H4 (cell line): Measurements from ENCODE around the gene RABIF. TPM values are rescaled to one million over a fixed set of nuclear protein-coding genes. Genes with fewer than 3 reads are reported as not detected.

Experiments used
- DNase-seq: peaks from one replicate; pipeline ENCODE4 v3.0.0-alpha.2; 2015; ENCODE audit warnings: low spot score
- total RNA-seq: library from RNA; depleted of rRNA; stranded (reverse); fragments of >200 nt; shearing (Covaris generic); gene quantifications from 2 replicates; pipeline ENCODE4 v1.2.3, GENCODE V29; 2014

Gene RABIF
- total RNA-seq, 1 experiment from 2014 or later: 7.5 TPM

DNA sequence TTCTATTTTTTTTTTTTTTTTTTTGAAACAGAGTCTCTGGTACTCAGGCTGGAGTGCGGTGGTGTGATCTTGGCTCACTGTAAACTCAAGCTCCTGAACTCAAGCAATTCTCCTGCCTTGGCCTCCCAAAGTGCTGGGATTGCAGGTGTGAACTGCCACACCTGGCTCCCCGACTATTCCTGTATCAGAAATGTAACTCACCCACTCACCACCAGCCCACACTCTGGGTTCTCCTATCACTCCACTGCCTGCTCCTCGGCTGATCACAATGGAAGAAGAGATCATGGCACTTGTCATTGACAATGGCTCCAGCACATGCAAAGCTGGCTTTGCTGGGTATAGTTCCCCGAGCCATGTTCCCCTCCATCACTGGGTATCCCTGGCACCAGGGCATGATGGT, 15.9 kb downstream of the RABIF start:
- no peak for DNase-seq

DNA sequence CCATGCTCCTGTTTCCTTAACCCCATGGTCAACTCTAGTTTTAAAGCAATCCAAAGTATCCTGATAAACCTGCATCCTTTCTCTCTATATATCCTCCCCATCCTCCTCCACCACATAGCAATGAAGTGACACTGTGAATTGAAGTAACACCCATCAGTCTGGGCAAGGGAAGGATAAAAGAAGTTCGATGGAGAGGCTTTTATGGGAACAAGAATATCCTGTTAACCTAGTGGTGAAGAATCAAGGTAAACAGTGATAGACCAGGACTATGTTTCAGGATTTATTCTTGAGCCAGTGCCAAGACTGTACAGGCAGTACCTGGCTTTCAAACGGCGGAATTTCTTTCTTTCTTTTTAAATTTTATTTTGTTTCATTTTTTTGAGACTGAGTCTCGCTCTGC, 17.6 kb downstream of the RABIF start:
- DNase-seq: no peak

DNA sequence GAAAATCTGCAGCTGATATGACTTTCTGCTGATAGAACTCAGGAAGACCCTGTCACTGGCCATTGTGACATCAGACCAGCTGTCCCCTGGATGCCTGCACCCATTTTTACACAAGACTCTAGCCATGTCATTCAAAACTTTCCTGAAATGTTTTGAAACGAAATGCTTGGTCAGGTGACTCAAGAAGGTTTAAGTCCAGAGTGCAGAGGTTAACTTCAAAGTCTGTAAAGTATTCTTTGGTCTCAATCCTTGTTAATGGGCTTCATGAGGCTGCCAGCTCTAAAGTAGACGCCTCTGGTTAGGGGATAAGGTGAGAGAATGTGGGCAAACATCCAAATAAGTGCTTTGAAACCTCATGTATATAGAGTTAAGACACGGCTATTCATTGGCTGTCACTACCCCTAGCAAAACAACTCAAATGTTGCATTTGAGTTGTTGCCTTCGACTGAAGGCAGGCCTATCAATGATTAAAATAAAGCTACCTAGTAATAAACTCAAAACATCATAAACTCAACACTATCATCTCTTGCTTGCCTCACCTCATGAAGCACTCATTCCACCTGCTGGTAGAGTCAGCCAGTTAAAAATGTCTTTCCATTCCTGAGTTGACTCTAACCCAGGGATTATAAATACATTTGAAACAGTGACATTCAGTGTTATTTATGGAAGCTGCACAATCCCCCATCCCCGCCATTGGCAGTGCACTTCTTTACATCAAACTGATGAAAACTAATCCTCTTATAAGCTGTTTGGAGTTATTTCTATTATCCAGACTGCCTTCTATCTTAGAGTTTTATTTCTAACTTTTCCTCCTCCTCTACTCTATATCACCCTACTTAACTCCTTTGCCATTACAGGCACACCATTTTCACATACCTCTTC, 26.0 kb downstream of the RABIF start:
- DNase-seq: no peak

DNA sequence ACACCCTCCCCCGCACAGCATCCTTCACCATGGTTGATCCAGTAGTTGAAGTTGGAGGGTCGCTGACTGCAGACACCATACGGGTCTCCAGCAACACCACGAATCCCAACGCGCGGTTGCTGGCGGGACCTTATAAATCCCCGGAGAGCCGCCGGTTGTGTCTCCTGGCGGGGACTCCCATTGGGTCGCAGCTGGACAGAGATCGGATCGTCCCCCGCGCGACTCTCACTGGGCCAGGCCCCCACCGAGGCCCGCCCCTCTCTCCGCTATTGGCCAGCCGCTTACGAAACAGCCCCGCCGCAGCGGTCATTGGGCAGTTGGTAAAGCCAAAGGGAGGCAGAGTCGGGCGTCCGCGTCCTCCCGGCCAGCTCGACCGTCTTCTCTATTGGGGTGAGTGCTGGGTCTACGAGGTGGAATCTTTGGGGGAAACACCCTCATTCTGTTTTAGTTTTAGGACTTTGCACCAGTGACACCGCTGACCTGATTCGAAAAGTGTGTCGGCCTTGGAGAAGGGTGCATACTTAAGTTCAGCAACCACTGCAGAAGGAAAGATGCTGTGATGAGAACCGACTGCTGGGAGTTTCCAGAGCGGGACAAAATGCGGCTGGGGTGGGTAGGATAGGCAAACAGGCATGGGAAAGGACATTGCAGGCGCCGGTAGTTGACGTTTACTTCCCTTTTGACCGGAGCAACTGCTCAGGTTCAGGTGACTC, 27.4 kb downstream of the RABIF start:
- DNase-seq: peak; percentile 71

DNA sequence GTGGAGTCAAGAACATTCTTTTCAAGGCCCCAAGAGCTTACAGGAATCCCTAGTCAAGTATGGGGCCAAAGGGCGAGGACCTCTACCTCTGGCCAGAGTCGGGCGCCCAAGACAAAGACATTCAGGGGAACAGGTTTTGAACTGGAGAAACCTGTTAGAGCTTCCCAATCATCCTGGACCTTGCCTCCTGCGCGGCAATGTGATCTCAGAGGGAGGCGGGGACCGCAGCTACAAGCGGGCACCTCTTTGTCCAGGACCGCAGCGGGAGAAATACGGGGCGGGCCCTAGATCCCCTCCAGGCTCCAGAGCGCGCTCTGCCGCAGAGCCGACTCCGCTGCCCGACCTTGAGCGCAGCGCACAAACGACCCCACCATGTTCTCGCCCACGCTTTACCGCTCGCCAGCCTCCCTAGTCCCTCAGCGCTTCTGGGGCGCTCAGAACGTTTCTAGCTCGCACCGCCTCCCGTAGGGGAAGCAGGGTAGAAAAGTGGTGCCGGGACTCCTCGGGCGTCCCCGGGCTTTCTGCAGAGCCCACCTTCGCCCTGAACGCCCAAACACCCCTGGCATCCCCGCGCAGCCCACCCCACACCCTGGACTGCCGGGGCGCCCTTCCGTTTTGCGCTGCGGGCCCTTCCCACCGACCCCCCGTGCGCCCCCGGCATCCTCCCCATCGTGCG, 28.1 kb downstream of the RABIF start:
- no peak for DNase-seq

DNA sequence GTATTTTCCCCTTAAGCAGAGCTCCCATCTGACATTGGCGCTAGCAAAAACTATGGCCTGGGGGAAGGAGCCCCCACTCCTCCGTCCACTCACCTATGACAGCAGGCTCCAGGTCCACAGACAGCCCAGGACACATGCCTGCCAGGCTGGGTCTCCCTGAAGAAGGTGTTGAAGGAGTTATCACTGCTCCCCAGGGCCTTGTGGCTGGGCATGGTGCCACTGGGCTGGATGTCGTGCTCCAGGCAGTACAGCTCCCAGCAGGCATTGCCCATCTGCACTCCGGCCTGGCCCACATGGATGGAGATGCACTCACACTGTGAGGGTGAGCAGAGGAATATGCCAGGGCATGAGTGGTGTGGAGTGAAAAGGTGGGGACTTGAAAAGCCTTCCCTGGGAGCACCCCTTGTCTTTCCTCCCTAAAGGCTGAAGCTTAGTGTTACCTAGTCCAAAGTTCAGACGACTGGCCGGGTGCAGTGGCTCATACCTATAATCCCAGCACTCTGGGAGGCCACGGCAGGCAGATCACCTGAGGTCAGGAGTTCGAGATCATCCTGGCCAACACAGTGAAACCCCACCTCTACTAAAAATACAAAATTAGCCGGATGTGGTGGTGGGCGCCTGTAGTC, 30.0 kb downstream of the RABIF start:
- no peak for DNase-seq

DNA sequence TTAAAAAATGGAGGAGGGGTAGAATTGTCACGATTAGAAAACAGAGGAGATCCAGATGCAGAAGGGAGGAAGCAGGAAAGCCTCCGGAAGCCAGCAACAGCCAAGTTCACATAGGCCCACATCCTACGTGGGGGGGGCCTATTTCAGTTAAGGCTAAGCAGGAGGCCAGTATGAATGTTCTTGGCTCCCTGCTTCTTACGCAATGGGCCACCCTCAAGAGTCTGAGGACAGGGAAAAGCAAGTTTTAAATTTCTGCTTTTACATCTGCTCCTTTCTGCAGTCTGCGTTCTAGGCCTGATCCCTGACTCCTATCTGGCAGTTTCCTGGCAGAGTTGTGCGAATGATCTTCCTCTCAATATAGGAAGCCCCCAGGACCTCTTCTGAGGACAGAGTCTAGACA, 30.6 kb downstream of the RABIF start:
- DNase-seq: no peak

DNA sequence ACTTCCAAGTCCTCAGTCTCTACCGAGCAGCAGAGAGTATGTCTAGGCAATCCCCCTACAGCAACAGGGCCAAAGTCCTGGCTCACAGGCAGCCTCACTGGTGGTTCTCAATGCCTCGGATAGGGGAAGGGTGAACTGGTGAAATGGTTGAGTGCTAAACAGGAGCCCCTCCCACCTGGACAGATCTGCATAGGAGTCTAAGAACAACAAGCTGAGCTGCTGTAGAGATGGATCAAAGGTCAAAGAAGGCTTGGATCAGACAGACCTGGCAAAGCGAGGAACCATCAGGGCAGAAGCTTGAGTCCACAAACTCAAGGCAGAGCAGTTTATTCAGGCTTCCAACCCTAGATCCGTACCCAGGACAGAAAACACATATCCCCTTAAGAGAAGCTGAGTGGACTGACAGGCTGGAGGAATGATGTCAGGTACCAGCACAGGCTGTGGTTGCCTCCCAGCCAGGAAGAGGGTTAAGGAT, 31.8 kb downstream of the RABIF start:
- DNase-seq: no peak

DNA sequence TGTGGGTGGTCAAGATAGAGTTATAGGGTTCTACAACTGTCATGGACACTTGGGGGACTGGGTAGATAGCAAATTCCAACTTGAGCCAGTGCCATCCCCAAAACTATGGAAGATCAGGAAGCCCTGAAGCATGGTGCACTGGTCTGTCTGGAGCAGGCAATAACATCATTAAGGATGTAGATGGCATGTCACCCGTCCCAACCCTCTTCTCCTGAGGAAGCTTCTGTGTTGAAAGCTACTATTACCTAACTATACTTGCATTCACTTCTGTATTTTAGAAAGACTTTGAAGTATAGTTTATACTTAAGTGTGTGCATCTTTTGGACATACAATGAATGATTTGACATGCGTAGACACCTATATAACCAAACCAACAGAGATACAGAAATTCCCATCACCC, 32.9 kb downstream of the RABIF start:
- no peak for DNase-seq

DNA sequence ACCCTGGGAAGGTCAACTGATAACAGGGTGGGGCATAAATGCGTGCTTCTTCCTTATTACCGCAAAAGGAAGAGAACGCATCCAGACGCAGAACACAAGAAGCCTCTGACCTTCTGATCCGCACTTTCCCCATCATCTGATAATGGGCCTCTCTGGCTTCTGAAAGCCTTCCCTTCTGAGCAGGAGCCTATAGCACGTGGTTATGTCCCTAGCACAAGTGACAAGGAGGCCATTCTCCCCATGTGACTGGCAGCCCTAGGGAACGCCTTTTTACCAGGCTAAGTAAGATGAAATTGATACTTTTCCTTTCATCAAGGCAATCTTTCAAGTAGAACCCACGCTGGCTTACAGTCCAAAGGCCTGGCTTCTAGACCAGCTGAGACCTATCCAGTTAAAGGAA, 34.2 kb downstream of the RABIF start:
- DNase-seq: no peak

DNA sequence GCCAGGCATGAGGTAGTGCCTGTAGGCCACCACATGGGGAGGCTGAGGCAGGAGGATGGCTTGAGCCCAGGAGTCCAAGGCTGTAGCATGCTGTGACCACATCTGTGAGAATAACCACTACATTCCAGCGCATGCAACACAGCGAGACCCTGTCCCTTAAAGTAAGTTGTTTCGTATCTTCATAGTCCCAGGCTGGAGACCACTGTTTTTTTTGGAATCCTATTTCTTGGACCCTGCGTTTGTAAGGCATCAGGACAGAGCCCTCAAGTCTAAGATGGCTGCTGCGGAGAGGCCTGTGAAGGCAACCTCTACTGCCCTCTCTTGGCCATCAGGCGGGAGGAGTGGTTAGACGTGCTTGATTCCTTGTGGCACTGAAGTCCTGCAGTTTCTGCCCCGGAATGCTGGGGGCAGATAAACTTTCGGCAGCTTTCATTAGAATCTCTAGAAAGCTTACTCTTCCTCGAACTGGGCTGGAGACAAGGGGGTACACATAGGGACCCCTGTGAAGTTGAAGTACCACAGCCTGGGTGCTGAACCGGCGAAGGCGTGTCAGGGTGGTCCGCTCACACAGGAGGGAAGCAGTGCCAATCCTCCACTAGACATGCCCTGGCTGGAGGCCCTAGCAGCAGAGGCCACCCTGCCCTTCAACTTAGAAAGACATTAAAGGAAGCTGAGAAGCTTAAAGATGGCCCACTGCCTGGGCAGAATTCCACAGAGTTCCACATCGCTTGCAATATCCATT, 36.6 kb downstream of the RABIF start:
- DNase-seq: peak; percentile 65

DNA sequence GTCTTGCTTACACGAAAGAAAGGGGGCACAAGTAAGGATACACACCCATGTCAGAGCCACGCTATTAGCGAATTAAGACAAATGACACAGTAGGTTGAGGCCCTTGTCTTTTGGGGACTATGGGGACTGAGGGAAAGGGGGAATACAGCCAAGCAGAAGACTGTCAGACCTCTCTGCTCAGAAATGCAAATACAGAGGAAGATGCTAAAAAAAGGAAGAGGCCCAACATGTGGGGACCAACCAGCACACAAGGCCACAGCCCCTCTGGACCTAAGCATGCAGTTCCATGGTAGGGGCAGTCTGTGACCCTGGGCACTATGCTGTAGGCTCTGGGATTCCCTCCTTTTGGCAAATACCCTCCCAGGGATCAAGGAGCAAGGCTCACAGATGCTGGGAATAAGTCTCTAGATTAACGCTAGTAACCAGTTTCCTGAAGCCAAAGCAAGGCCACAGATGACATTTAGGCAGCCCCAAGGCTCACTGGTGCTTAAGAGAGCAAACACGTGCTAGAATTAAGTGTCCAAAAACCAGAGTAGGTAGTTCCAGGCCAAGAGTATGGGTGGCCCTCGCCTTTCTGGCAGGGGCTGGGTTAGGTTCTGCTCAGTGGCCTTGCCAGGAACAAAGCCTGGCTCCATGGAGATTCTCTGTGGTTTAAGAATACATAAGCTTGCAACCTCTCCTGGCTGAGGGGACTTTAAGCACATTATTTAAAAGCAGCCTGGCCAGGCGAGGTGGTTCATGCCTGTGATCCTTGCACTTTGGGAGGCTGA, 38.2 kb downstream of the RABIF start:
- DNase-seq: no peak

DNA sequence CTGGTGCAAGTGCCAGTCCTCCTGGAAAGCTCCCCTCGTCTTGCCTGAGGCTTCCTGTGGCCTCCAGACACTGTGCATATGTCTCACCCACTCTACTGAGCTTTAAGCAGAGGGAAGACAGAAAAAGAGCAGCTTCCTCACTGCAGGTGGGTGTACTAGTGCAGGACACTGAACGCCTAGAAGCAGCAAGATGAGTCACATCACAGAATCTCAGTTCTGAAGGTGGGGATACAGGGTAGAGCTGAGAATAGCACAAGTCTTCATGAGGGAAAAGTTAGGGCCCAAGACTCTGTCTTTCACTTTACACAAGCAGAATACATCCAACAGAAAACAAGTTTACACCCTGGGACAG, 40.8 kb downstream of the RABIF start:
- no peak for DNase-seq

DNA sequence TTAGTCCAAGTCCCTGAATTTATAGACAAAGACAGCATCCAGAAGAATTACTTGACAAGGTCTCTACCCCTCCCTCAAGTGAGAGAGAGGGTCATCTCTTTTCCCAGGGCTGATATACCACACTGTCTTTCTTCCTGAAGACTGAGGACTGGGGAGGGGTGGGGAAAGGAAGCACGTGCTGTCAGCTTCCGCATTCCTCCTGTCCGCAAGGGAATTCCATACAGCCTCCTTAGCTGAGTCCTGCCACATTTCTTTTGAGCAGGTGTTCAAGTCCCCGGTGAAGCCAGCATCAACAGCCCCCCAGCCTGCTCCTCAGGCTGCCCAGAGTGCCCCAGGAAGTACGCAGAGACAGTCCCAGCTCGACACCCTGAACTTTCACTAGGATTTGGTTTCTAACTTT, 44.0 kb downstream of the RABIF start:
- DNase-seq: no peak

DNA sequence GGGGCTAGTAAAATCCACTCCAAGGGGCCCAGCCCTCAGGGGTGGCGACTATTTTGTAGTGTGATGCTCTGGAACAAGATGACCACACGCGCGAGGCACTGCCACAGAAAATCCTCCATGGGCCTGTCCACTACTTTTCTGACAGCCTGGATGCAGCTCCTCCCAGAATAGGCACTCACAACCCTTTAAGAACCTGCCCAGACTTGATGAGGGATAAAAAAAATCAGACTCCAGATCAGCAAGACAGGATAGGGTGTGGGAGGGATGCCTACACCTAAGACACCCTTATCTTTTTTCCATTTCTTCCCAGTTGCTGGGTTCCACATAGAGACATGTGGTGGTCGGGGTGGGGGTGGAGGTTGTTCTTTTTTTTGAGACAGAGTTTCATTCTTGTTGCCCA, 44.7 kb downstream of the RABIF start:
- DNase-seq: no peak

DNA sequence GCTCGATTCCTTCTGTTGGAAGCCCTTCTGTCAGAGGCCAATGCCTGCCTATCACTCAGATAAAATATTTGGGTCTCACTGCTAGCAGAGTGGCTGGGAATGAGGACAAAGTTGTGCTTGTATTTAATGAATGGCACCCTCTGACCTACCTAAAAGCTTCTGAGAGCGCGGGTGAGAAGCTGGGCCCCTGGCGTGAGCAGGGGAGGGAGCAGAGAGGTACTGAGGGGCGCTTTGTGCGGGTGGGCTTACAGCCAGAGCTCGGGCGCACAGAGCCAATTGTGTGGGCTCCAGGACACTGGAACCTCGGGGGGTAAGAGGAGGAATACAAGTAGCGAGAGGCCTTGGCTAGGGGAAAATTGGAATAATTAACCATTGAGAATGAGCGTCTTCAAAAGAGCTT, 45.9 kb downstream of the RABIF start:
- DNase-seq: no peak

DNA sequence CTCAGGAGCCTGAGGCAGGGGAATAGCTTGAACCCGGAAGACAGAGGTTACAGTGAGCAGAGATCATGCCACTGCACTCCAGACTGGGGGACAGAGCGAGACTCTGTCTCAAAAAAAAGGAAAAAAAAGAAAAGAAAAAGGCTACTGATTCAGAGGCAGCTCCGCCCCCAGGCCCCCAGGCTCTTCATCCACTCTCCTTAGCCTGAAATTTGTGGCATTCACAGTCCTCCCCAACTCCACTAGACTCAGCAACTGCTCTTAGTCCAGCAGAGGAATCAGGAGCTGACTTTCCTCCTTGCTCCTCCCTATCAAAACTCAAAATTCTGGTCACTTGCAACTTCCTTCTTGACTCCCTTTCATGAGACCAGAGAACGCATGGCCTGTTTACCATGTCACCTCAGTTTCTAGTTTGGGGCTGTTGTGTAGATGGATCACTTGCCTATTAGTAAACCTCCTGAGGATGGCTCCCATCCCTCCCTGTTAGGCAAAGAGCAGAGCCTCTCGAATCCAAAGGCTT, 51.1 kb downstream of the RABIF start:
- no peak for DNase-seq

DNA sequence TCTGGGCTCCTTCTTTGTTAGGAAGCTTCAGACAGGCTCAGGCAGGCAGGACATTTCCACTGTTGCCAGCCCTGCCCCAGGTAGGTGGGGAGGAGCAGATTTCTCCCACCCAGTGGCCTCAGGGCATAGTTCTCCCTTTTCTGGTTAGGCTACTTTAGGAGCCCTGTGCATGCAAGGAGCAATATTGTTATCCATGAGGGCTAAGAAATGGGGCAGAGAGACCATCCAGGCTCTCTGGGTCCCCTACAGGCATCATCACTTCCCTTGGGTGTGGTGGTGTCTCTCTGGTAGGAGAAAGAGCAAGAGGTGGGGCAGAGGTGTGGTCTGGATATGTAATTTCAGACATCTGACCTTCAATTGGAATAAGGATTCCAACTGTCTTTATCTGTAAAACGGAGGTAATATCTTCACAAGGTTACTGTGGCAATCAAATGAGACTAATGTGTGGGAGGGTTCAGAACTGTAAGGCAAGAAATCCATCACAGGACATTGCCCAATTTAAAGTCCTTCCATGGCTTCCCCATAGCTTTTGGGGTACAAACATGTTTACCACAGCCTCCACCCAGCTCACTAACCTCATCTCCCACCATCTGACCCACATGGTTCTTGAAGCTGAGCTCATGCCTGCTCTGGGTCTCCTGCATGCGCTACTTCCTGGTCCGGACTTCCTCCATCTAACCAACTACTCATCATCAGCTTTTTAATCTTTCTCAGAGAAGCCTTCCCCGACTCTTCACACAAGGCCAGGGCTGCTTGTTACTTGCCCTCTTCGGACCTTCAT, 52.1 kb downstream of the RABIF start:
- no peak for DNase-seq

DNA sequence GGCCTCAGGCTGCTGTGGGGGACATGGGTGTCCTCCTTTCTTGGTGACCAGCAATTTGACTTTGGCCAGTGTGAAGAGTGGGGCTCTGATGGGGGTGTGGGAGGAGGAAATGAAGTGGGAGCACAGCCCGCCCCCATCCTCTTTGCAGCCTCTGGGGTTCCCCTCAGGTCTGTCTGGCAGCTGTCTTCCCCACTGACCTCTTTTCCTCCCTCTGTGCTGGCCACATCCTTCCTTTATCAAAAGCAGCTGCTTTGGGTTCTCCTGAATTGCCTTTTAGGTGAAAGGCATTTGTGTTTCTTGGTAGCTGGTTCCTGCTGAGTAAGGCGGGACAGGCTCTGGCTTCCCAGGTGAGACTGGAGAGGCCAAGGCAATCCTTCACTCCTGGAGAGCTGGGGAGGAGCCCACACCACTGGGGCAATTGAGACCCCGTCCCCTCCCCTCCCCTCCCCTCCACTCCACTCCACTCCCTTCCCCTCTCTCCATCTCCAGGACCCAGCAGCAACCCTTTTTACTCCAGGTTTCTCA, 53.3 kb downstream of the RABIF start:
- no peak for DNase-seq
